Breast epithelium (tissue), 3 donors: Measurements from ENCODE around the gene STX16.

Experiments used
- POLR2A ChIP-seq: fragments of 450-650 bp; IDR thresholded peaks from one replicate; pipeline ENCODE4 v1.6.1; 2016; ENCODE audit warnings: antibody characterized with exemption, mild to moderate bottlenecking, moderate library complexity
- POLR2AphosphoS5 ChIP-seq, 3 donors: sonication (generic); formaldehyde crosslinking; IDR thresholded peaks; one replicate each; pipeline ENCODE4 v1.6.1; 2017; ENCODE audit warnings: antibody characterized with exemption in 3 of 3
- TF ChIP-seq, protein P1 (sequence below), 3 donors: fragments of 450-650 bp; IDR thresholded peaks; one replicate each; pipeline ENCODE4 v1.5.1; 2016 to 2017; ENCODE audit warnings: antibody characterized with exemption in 3 of 3, mild to moderate bottlenecking in 3 of 3, moderate library complexity in 3 of 3

DNA sequence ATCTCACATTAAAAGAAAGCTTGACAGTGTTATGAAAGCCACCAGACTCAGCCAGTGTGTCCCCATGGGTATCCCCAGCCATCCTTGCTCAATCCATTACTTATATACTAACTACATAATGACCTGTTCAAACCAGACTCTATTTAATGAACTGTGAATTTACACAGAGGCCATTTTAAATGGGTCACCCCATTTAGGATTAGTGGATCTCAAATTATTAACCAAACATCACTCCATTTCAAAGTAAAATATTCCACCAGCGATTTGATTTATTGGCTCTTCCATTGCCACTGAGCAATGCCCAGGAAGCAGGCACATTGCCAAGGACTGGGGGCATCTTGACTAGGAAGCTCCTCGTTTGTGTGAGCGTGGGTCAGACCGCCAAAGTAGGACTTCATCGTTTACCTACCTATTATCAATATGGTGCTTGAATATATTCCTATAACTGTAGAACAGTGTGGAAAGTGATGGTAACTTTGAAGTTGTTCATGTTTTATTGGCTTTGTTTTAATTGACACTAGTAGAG, 26.1 kb downstream of the STX16 start:
- TF ChIP-seq, protein P1, sequence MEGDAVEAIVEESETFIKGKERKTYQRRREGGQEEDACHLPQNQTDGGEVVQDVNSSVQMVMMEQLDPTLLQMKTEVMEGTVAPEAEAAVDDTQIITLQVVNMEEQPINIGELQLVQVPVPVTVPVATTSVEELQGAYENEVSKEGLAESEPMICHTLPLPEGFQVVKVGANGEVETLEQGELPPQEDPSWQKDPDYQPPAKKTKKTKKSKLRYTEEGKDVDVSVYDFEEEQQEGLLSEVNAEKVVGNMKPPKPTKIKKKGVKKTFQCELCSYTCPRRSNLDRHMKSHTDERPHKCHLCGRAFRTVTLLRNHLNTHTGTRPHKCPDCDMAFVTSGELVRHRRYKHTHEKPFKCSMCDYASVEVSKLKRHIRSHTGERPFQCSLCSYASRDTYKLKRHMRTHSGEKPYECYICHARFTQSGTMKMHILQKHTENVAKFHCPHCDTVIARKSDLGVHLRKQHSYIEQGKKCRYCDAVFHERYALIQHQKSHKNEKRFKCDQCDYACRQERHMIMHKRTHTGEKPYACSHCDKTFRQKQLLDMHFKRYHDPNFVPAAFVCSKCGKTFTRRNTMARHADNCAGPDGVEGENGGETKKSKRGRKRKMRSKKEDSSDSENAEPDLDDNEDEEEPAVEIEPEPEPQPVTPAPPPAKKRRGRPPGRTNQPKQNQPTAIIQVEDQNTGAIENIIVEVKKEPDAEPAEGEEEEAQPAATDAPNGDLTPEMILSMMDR (IDR thresholded peaks at IDR 0.05): no peak
- TF ChIP-seq POLR2AphosphoS5 (IDR thresholded peaks at IDR 0.05): no peak
- no peak for TF ChIP-seq POLR2A
